Anterior cingulate cortex (tissue), 58 donors: ENCODE data around the gene ADARB2.

Experiments
- DNase-seq, 58 donors: peaks; one replicate each; lab custom pipeline; 2025; lab: John Stamatoyannopoulos, UW

The ADARB2 gene

GRCh38 chr10:1211844-1212570, 525.3 kb downstream of the ADARB2 start:
- DNase-seq, result no peak

- no peak for DNase-seq
These were observed 526.7 kb downstream of the ADARB2 start for GRCh38 chr10:1210667-1211066.

- no peak for DNase-seq
These were observed 527.9 kb downstream of the ADARB2 start for GRCh38 chr10:1209355-1209979.

GRCh38 chr10:1208366-1209311, 528.7 kb downstream of the ADARB2 start:
- no peak for DNase-seq

GRCh38 chr10:1206601-1207000, 530.7 kb downstream of the ADARB2 start:
- DNase-seq, result no peak

GRCh38 chr10:1206101-1206500, 531.2 kb downstream of the ADARB2 start:
- DNase-seq, result no peak

GRCh38 chr10:1205450-1206030, 531.8 kb downstream of the ADARB2 start:
- DNase-seq, result no peak

GRCh38 chr10:1204434-1205326, 532.6 kb downstream of the ADARB2 start:
- DNase-seq, result no peak

GRCh38 chr10:1203704-1204103, 533.6 kb downstream of the ADARB2 start:
- DNase-seq, result no peak

- no peak for DNase-seq
These were observed 534.1 kb downstream of the ADARB2 start for GRCh38 chr10:1203216-1203615.

- no peak for DNase-seq
These were observed 535.0 kb downstream of the ADARB2 start for GRCh38 chr10:1202343-1202742.

GRCh38 chr10:1200866-1201807, 536.2 kb downstream of the ADARB2 start:
- DNase-seq, result no peak

GRCh38 chr10:1199897-1200721, 537.2 kb downstream of the ADARB2 start:
- peak in 14 of 58 donors; percentile 27 to 58 (median 38) for DNase-seq

- DNase-seq, result no peak
These were observed 538.0 kb downstream of the ADARB2 start for GRCh38 chr10:1199345-1199673.

- DNase-seq, result peak in 1 of 58 donors; percentile 25
These were observed 538.6 kb downstream of the ADARB2 start for GRCh38 chr10:1198453-1199344.

- no peak for DNase-seq
These were observed 539.9 kb downstream of the ADARB2 start for GRCh38 chr10:1197384-1197783.

- no peak for DNase-seq
These were observed 540.7 kb downstream of the ADARB2 start for GRCh38 chr10:1196656-1197055.
